Measurements from ENCODE around the gene ATP5F1C. TPM values are rescaled to one million over a fixed set of nuclear protein-coding genes. Genes with fewer than 3 reads are reported as not detected.
A peak's percentile ranks its signal among the peaks of the same experiment; 100 is the strongest.

Gene ATP5F1C
- polyA plus RNA-seq, 1 of the 3 experiments (the other 2 are of a cell fraction), result 299 TPM

GRCh38 chr10:7788639-7789286 lies 786 bp downstream of the ATP5F1C start (continued):
- TF ChIP-seq MEF2A (IDR thresholded peaks at IDR 0.05; ENCODE audit: borderline replicate concordance, low read depth) (no peak), SIN3A (IDR thresholded peaks at IDR 0.05; ENCODE audit: borderline replicate concordance, low read depth, low read length) (no peak), MXI1 (IDR thresholded peaks at IDR 0.05; ENCODE audit: low read depth, low read length) (no peak)

GRCh38 chr10:7789390-7789789 lies 1.4 kb downstream of the ATP5F1C start:
- H3F3A ChIP-seq (replicated peaks; ENCODE audit: insufficient read depth), result peaks cover 16% of the 10 kb centered on the region
- H3K4me3 ChIP-seq (ENCODE audit: low read depth in 2 of 2, low read length in 1 of 2), result peak overlapping the region; percentile 85 to 92
- H3K27ac ChIP-seq (ENCODE audit: low read depth in 2 of 2, low read length in 1 of 2), result peak overlapping the region in 1 of 2 experiments; percentile 65; a peak in 1 of 4 replicates
- no peaks in the 10 kb centered on the region for H3K27me3 ChIP-seq (ENCODE audit: insufficient read depth)
- peaks cover 14% of the 10 kb centered on the region in 2 experiments; a peak in 3 of 4 replicates for H3K4me1 ChIP-seq (ENCODE audit: control insufficient read depth in 1 of 2, insufficient read depth in 2 of 2, low read depth in 1 of 2, low read length in 1 of 2)
- DNase-seq, result peak; percentile 63
- H3K36me3 ChIP-seq (replicated peaks in 1 of 2; ENCODE audit: control insufficient read depth in 1 of 2, insufficient read depth in 2 of 2, low read length in 1 of 2), result peaks cover 13 to 17% of the 10 kb centered on the region in 2 experiments
- no peaks in the 10 kb centered on the region for H3K9me2 ChIP-seq
- peaks cover 82% of the 10 kb centered on the region for H4K20me1 ChIP-seq (ENCODE audit: insufficient read depth)
- peak overlapping the region; percentile 86 for H3K4me2 ChIP-seq
- H3K79me2 ChIP-seq (ENCODE audit: insufficient read depth), result peaks cover 100% of the 10 kb centered on the region
- peak overlapping the region; percentile 88 for H3K9ac ChIP-seq
- ChIA-PET CTCF (interaction anchor here (1.0 to 2.2 kb wide), 2 partner anchors 83 to 264 kb away, joined by 4 to 10 read pairs; no protein-coding TSS in a partner anchor), POLR2A (no interaction called here)
- 18% methylated on average over 3 of the region's 3 CpGs for WGBS (ENCODE audit: low lambda C conversion rate)
- no peaks in the 10 kb centered on the region for H3K9me3 ChIP-seq
- no peak overlapping the region for H2AFZ ChIP-seq (ENCODE audit: low read depth)
- no peak for TF ChIP-seq CTCF (IDR thresholded peaks at IDR 0.05)
- peak; percentile 59; the same call in 1 of the 2 replicates for TF ChIP-seq NFIC (IDR thresholded peaks at IDR 0.05; ENCODE audit: borderline replicate concordance)
- TF ChIP-seq TCF12 (IDR thresholded peaks at IDR 0.05), result peak; percentile 25; the same call in 1 of the 2 replicates
- TF ChIP-seq RAD21 (IDR thresholded peaks at IDR 0.05; ENCODE audit: low read length), result no peak
- TF ChIP-seq RCOR1 (IDR thresholded peaks at IDR 0.05; ENCODE audit: low read length), result peak; percentile 32; the same call in 1 of the 2 replicates
- TF ChIP-seq GATA2 (CRISPR knock-in tag; IDR thresholded peaks at IDR 0.05), result peak; percentile 79

GRCh38 chr10:7792541-7792940 lies 4.6 kb downstream of the ATP5F1C start:
- H3K4me2 ChIP-seq, result 0 out of 2 replicates have a peak overlapping the region, but pooled peaks have one; percentile 3
- ChIA-PET POLR2A (no interaction called here), CTCF (interaction anchor here (1.0 kb wide), 1 partner anchor 18 kb away, joined by 3 read pairs; no protein-coding TSS in a partner anchor)
- H3K27ac ChIP-seq (ENCODE audit: low read depth in 2 of 2, low read length in 1 of 2), result peak overlapping the region in 1 of 2 experiments; percentile 21; a peak in 1 of 4 replicates
- H2AFZ ChIP-seq (ENCODE audit: low read depth), result no peak overlapping the region
- H3K79me2 ChIP-seq (ENCODE audit: insufficient read depth), result peaks cover 94% of the 10 kb centered on the region
- TF ChIP-seq TCF12 (IDR thresholded peaks at IDR 0.05) (peak; percentile 48), PBX3 (IDR thresholded peaks at IDR 0.05) (peak; percentile 39), FOXM1 (IDR thresholded peaks at IDR 0.05; ENCODE audit: low read depth) (no peak), FOSL2 (IDR thresholded peaks at IDR 0.05; ENCODE audit: borderline replicate concordance, low read depth) (peak; percentile 15; the same call in 1 of the 2 replicates)
- H3K4me3 ChIP-seq (ENCODE audit: low read depth in 2 of 2, low read length in 1 of 2), result no peak overlapping the region
- no peaks in the 10 kb centered on the region for H3K9me2 ChIP-seq
- peaks cover 70% of the 10 kb centered on the region for H4K20me1 ChIP-seq (ENCODE audit: insufficient read depth)
- H3K4me1 ChIP-seq (ENCODE audit: control insufficient read depth in 1 of 2, insufficient read depth in 2 of 2, low read depth in 1 of 2, low read length in 1 of 2), result peaks cover 10 to 20% of the 10 kb centered on the region in 2 experiments
- H3K27me3 ChIP-seq (ENCODE audit: insufficient read depth), result no peaks in the 10 kb centered on the region
- DNase-seq, result no peak
- H3F3A ChIP-seq (replicated peaks; ENCODE audit: insufficient read depth), result peaks cover 23% of the 10 kb centered on the region
- H3K36me3 ChIP-seq (replicated peaks in 1 of 2; ENCODE audit: control insufficient read depth in 1 of 2, insufficient read depth in 2 of 2, low read length in 1 of 2), result peaks cover 22 to 28% of the 10 kb centered on the region in 2 experiments
- WGBS (ENCODE audit: low lambda C conversion rate), result 53% methylated on average over 1 of the region's 1 CpG
- no peaks in the 10 kb centered on the region for H3K9me3 ChIP-seq
- H3K9ac ChIP-seq, result no peak overlapping the region

Data from SK-N-SH (cell line).